H9 (cell line): Measurements from ENCODE around the gene HOXC13. TPM values are rescaled to one million over a fixed set of nuclear protein-coding genes. Genes with fewer than 3 reads are reported as not detected.

Source experiments
- DNase-seq: peaks from one replicate; pipeline ENCODE4 v3.0.0-alpha.2; 2017
- H2AFZ ChIP-seq: one replicate; pipeline ENCODE4 v1.6.1; 2013; ENCODE audit warnings: mild to moderate bottlenecking, low read length, control low read depth, moderate library complexity
- H2AK5ac ChIP-seq: 2 replicates; pipeline ENCODE4 v1.6.1; 2013; ENCODE audit warnings: low read length, control low read depth, mixed read lengths; ENCODE audit not compliant: insufficient read length
- H2BK120ac ChIP-seq: one replicate; pipeline ENCODE4 v1.6.1; 2013; ENCODE audit warnings: low read depth, mild to moderate bottlenecking, low read length, control low read depth, inconsistent platforms; ENCODE audit not compliant: poor library complexity, severe bottlenecking
- H2BK12ac ChIP-seq: 2 replicates; pipeline ENCODE4 v1.6.1; 2013; ENCODE audit warnings: low read length, control low read depth, mixed read lengths, low read depth; ENCODE audit not compliant: insufficient read length
- H2BK15ac ChIP-seq: 2 replicates; pipeline ENCODE4 v1.6.1; 2013; ENCODE audit warnings: low read depth, low read length, control low read depth
- H2BK20ac ChIP-seq: one replicate; pipeline ENCODE4 v1.6.1; 2013; ENCODE audit warnings: low read depth, mild to moderate bottlenecking, low read length, control low read depth, inconsistent platforms; ENCODE audit not compliant: poor library complexity, severe bottlenecking
- H2BK5ac ChIP-seq: 2 replicates; pipeline ENCODE4 v1.6.1; 2013; ENCODE audit warnings: low read length, control low read depth, mixed read lengths; ENCODE audit not compliant: insufficient read length
- H3K14ac ChIP-seq: 2 replicates; pipeline ENCODE4 v1.6.1; 2013; ENCODE audit warnings: low read length, control low read depth; ENCODE audit not compliant: insufficient read depth
- H3K18ac ChIP-seq: 2 replicates; pipeline ENCODE4 v1.6.1; 2013; ENCODE audit warnings: low read depth, mild to moderate bottlenecking, mixed read lengths, low read length, control low read depth; ENCODE audit not compliant: insufficient read length
- H3K23ac ChIP-seq: 2 replicates; pipeline ENCODE4 v1.6.1; 2013; ENCODE audit warnings: low read length, control low read depth, mixed read lengths, low read depth; ENCODE audit not compliant: insufficient read length
- H3K23me2 ChIP-seq: 2 replicates; pipeline ENCODE4 v1.6.1; 2013; ENCODE audit warnings: low read depth, mild to moderate bottlenecking, mixed read lengths, low read length, control low read depth; ENCODE audit not compliant: insufficient read length, poor library complexity, severe bottlenecking
- H3K27ac ChIP-seq: 2 replicates; pipeline ENCODE4 v1.5.1; 2013; ENCODE audit warnings: low read length, control low read depth, mixed read lengths, low read depth; ENCODE audit not compliant: insufficient read length
- H3K27me3 ChIP-seq: 2 replicates; pipeline ENCODE4 v1.6.1; 2013; ENCODE audit warnings: low read length, control low read depth, inconsistent platforms; ENCODE audit not compliant: insufficient read depth
- H3K4ac ChIP-seq: 2 replicates; pipeline ENCODE4 v1.6.1; 2013; ENCODE audit warnings: low read depth, mild to moderate bottlenecking, control low read depth, inconsistent platforms, low read length, moderate library complexity
- H3K4me1 ChIP-seq: 2 replicates; pipeline ENCODE4 v1.6.1; 2013; ENCODE audit warnings: low read length, control low read depth, inconsistent platforms; ENCODE audit not compliant: insufficient read depth
- H3K4me2 ChIP-seq: 2 replicates; pipeline ENCODE4 v1.6.1; 2013; ENCODE audit warnings: low read length, control low read depth, mixed read lengths; ENCODE audit not compliant: insufficient read length, insufficient read depth
- H3K56ac ChIP-seq: 2 replicates; pipeline ENCODE4 v1.6.1; 2013; ENCODE audit warnings: low read depth, mild to moderate bottlenecking, mixed read lengths, low read length, control low read depth; ENCODE audit not compliant: insufficient read length
- H3K79me1 ChIP-seq: 2 replicates; pipeline ENCODE4 v1.6.1; 2013; ENCODE audit warnings: low read depth, mild to moderate bottlenecking, moderate library complexity, low read length, control low read depth, inconsistent platforms; ENCODE audit not compliant: insufficient read depth, poor library complexity, severe bottlenecking
- H3K79me2 ChIP-seq: 2 replicates; pipeline ENCODE4 v1.6.1; 2013; ENCODE audit warnings: low read length, control low read depth, inconsistent platforms; ENCODE audit not compliant: insufficient read depth
- H3K9ac ChIP-seq: 2 replicates; pipeline ENCODE4 v1.6.1; 2013; ENCODE audit warnings: low read length, control low read depth, mixed read lengths; ENCODE audit not compliant: insufficient read length; ENCODE audit errors: extremely low read depth
- H3K9me3 ChIP-seq: one replicate; pipeline ENCODE4 v1.6.1; 2013; ENCODE audit warnings: low read depth, low read length, inconsistent platforms; ENCODE audit not compliant: control insufficient read depth
- H3T11ph ChIP-seq: one replicate; pipeline ENCODE4 v1.6.1; 2013; ENCODE audit warnings: mild to moderate bottlenecking, low read length, control low read depth, inconsistent platforms
- H4K20me1 ChIP-seq: one replicate; pipeline ENCODE4 v1.6.1; 2013; ENCODE audit not compliant: control insufficient read depth, insufficient read length, insufficient read depth
- H4K5ac ChIP-seq: 2 replicates; pipeline ENCODE4 v1.6.1; 2013; ENCODE audit warnings: low read depth, mild to moderate bottlenecking, mixed read lengths, low read length, control low read depth; ENCODE audit not compliant: insufficient read length
- H4K8ac ChIP-seq: replicated peaks from 2 replicates; pipeline ENCODE4 v1.6.1; 2013; ENCODE audit warnings: low read length, control low read depth, mixed read lengths, low read depth; ENCODE audit not compliant: insufficient read length
- H4K91ac ChIP-seq: 2 replicates; pipeline ENCODE4 v1.6.1; 2013; ENCODE audit warnings: low read depth, mild to moderate bottlenecking, moderate library complexity, mixed read lengths, low read length, control low read depth; ENCODE audit not compliant: insufficient read length
- H3K27ac Mint-ChIP-seq, 3 experiments: 2 replicates in 2 of 3; 3 replicates in 1 of 3; pipeline ENCODE4 v1.8.0; 2020 to 2021; ENCODE audit warnings: mixed read lengths in 3 of 3, mild to moderate bottlenecking in 1 of 3, moderate library complexity in 1 of 3
- H3K27me3 Mint-ChIP-seq: 2 replicates; pipeline ENCODE4 v1.8.0; 2021; ENCODE audit warnings: low read depth, mild to moderate bottlenecking, moderate library complexity, mixed read lengths
- H3K36me3 Mint-ChIP-seq, 3 experiments: 2 replicates in 2 of 3; 3 replicates in 1 of 3; pipeline ENCODE4 v1.8.0; 2020 to 2021; ENCODE audit warnings: low read depth in 3 of 3, mixed read lengths in 3 of 3; ENCODE audit not compliant: insufficient read depth in 1 of 3
- H3K4me1 Mint-ChIP-seq, 2 experiments: 2 replicates each; pipeline ENCODE4 v1.8.0; 2020; ENCODE audit warnings: mixed read lengths in 2 of 2
- H3K4me3 Mint-ChIP-seq, 2 experiments: 2 replicates in 1 of 2; 3 replicates in 1 of 2; pipeline ENCODE4 v1.8.0; 2020 to 2021; ENCODE audit warnings: mild to moderate bottlenecking in 2 of 2, mixed read lengths in 2 of 2, moderate library complexity in 1 of 2
- H3K9me3 Mint-ChIP-seq, 2 experiments: 2 replicates in 1 of 2; 3 replicates in 1 of 2; pipeline ENCODE4 v1.8.0; 2020; ENCODE audit warnings: mild to moderate bottlenecking in 2 of 2, mixed read lengths in 2 of 2, moderate library complexity in 1 of 2
- WGBS: extraction: QIAGEN DNeasy Blood & Tissue Kit; methylation state at CpG from one replicate; pipeline ENCODE4 v1.1.7; 2013; ENCODE audit warnings: missing lambda C conversion rate, low lambda C conversion rate, mixed read lengths; ENCODE audit not compliant: insufficient read length; ENCODE audit errors: extremely low coverage; 5-methylcytosine and 5-hydroxymethylcytosine counted together
- total RNA-seq: library from RNA; stranded (reverse); gene quantifications from 2 replicates; pipeline ENCODE4 v1.2.1, GENCODE V29; 2021
- TF ChIP-seq, protein P1 (sequence below): fragments of 200-600 bp; sonication (generic); conservative IDR thresholded peaks from 3 replicates; pipeline ENCODE4 v1.8.0; 2021; ENCODE audit warnings: antibody characterized with exemption, mild to moderate bottlenecking

The HOXC13 gene
- total RNA-seq, 1 experiment from 2014 or later = not detected

- peak overlapping the region; percentile 27 to 30 for H3K4me3 Mint-ChIP-seq
- peaks cover 2 to 16% of the 10 kb centered on the region in 2 experiments; a peak in 1 of 5 replicates for H3K9me3 Mint-ChIP-seq
- no peak overlapping the region for H2BK12ac ChIP-seq
- peaks cover 95% of the 10 kb centered on the region for H3K27me3 ChIP-seq
- H2AFZ ChIP-seq = no peak overlapping the region
- H3K23me2 ChIP-seq = no peaks in the 10 kb centered on the region
- no peak overlapping the region for H4K91ac ChIP-seq
- no peaks in the 10 kb centered on the region for H3K36me3 Mint-ChIP-seq
- H4K8ac ChIP-seq = no peak overlapping the region
- H3K4me1 Mint-ChIP-seq = peaks cover 8 to 12% of the 10 kb centered on the region in 2 experiments; a peak in 3 of 4 replicates
- H3K18ac ChIP-seq = no peak overlapping the region
- DNase-seq = peak; percentile 91
- no peak overlapping the region for H3K27ac Mint-ChIP-seq
- no peaks in the 10 kb centered on the region for H4K20me1 ChIP-seq
- H3K9ac ChIP-seq = no peak overlapping the region
- peaks cover 100% of the 10 kb centered on the region for H3K27me3 Mint-ChIP-seq
- H3K14ac ChIP-seq = no peak overlapping the region
- no peak overlapping the region for H3K56ac ChIP-seq
- H2BK15ac ChIP-seq = no peak overlapping the region
- no peak overlapping the region for H2BK5ac ChIP-seq
- no peaks in the 10 kb centered on the region for H3K79me1 ChIP-seq
- no peak overlapping the region for H2BK20ac ChIP-seq
- H4K5ac ChIP-seq = no peak overlapping the region
- H3T11ph ChIP-seq = no peak overlapping the region
- H3K9me3 ChIP-seq = no peaks in the 10 kb centered on the region
- no peak overlapping the region for H2BK120ac ChIP-seq
- H3K4me2 ChIP-seq = peak overlapping the region; percentile 30
- no CpG with 5 or more reads among the region's 18 CpGs for WGBS
- H3K27ac ChIP-seq = no peak overlapping the region
- TF ChIP-seq, protein P1, sequence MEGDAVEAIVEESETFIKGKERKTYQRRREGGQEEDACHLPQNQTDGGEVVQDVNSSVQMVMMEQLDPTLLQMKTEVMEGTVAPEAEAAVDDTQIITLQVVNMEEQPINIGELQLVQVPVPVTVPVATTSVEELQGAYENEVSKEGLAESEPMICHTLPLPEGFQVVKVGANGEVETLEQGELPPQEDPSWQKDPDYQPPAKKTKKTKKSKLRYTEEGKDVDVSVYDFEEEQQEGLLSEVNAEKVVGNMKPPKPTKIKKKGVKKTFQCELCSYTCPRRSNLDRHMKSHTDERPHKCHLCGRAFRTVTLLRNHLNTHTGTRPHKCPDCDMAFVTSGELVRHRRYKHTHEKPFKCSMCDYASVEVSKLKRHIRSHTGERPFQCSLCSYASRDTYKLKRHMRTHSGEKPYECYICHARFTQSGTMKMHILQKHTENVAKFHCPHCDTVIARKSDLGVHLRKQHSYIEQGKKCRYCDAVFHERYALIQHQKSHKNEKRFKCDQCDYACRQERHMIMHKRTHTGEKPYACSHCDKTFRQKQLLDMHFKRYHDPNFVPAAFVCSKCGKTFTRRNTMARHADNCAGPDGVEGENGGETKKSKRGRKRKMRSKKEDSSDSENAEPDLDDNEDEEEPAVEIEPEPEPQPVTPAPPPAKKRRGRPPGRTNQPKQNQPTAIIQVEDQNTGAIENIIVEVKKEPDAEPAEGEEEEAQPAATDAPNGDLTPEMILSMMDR = no peak
- no peaks in the 10 kb centered on the region for H3K79me2 ChIP-seq
- no peaks in the 10 kb centered on the region for H3K4me1 ChIP-seq
- H3K4ac ChIP-seq = no peak overlapping the region
- H2AK5ac ChIP-seq = no peak overlapping the region
- no peak overlapping the region for H3K23ac ChIP-seq
Observed at GRCh38 chr12:53965281-53966084, 26.9 kb downstream of the HOXC13 start.
